Measurements from ENCODE around the gene DYNC1I2.
"Not testable (repeated sequence)": the region's sequence is repeated elsewhere in the genome, so short reads cannot be mapped to it uniquely, and the experiment has no call there.

The DYNC1I2 gene

DNA sequence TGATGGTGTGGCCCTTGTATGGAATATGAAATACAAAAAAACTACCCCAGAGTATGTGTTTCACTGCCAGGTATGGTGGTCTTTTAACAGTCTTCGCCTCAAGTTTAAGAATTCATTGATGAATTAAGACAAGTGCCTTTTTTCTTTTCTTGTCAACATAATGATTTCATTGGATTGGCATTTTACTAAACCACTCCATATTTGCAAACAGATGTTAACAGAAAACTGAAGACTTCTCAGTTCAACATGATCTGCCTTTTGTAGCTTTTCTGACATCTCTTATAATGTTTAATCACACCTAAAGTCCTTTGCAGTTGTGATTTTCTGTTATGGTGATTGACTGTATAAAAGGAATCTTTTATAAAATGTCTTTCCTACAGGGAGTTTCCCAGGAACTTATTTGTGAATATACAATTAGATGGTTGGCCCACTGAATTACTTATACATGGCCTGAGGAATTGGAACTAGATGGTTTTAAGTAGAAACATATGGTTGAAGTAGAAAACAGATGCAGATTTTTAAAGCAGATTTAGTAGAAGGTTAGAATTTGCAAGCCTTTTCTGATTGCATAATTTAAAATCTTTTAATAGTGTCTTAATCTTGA, 39.7 kb downstream of the DYNC1I2 start:
- Mint-ChIP-seq H3K9me3 (no peaks in the 10 kb centered on the region), H3K4me3 (no peak overlapping the region), H3K27me3 (no peaks in the 10 kb centered on the region), H3K36me3 (ENCODE audit: insufficient read depth) (peaks cover 53% of the 10 kb centered on the region), H3K4me1 (no peaks in the 10 kb centered on the region), H3K27ac (ENCODE audit: low read depth) (no peak overlapping the region)
- no peak for DNase-seq (ENCODE audit: low spot score in 2 of 2)
- no peak for ATAC-seq (replicated peaks; ENCODE audit: extremely low read depth, poor library complexity, severe bottlenecking)

DNA sequence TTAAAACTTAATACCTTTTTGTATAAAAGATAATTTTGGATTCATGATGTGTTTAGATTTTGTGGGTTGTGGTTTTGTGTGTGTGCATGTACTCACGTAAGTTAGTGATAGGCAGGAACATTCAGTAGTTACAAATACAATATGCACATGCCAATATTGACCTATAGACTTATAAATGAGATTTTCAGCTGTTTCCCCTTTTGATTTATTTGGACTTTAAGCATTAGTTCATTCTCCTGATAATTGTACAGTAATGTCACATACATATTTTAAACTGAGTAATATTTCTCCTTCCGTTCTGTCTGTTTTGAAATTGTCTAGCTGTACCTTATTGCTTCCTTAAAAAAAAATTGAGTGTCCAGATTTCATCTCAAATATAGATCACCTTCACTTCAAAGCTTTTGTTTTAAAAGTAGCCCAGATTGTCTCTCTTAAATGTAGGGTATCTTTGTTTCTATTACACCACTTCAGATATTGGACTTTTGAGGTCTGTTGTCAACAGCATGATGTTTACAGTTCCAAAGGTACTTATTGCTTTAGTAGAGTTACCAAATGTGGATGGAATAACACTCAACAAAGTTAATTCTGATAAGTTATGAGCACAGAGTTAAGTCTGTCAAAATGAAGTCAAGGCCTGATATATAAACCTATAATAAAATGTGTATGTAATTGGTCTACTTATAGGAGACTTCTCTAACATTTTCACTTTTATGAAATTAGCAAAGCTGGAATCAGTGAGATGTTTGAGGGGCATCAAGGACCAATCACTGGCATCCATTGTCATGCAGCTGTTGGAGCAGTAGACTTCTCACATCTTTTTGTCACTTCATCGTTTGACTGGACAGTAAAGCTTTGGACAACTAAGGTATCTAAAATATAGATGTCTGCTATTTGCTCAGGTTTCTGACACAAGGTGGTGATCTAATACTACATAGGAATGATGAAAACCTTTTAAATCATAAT, 42.0 kb downstream of the DYNC1I2 start:
- ATAC-seq (replicated peaks; ENCODE audit: extremely low read depth, poor library complexity, severe bottlenecking) (no peak), DNase-seq (ENCODE audit: low spot score in 2 of 2) (no peak)
- peaks cover 68% of the 10 kb centered on the region for H3K36me3 Mint-ChIP-seq (ENCODE audit: insufficient read depth)
- H3K27me3 Mint-ChIP-seq, result no peaks in the 10 kb centered on the region
- H3K4me1 Mint-ChIP-seq, result no peaks in the 10 kb centered on the region
- H3K9me3 Mint-ChIP-seq, result no peaks in the 10 kb centered on the region
- H3K4me3 Mint-ChIP-seq, result no peak overlapping the region
- no peak overlapping the region for H3K27ac Mint-ChIP-seq (ENCODE audit: low read depth)

DNA sequence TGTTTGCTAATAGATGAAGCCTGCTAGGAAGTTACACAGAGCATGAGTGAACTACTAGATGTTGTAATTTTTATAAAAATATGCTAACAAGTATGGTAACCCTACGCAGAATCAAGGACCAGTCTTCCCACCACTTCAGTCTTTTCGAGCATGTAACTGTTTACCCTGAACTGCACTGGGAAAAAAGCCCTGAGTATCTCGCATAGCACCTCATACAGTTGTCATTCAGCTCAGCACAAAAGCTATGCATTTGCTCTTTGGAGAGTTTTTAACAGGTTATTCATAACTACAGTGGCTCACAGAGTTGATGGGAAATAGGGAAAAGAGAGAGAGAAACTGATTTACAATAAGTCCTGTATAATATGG, 42.7 kb downstream of the DYNC1I2 start:
- H3K4me1 Mint-ChIP-seq, result no peaks in the 10 kb centered on the region
- no peaks in the 10 kb centered on the region for H3K27me3 Mint-ChIP-seq
- H3K27ac Mint-ChIP-seq (ENCODE audit: low read depth), result no peak overlapping the region
- H3K4me3 Mint-ChIP-seq, result no peak overlapping the region
- ATAC-seq (replicated peaks; ENCODE audit: extremely low read depth, poor library complexity, severe bottlenecking), result no peak
- H3K9me3 Mint-ChIP-seq, result no peaks in the 10 kb centered on the region
- peaks cover 67% of the 10 kb centered on the region for H3K36me3 Mint-ChIP-seq (ENCODE audit: insufficient read depth)
- DNase-seq (ENCODE audit: low spot score in 2 of 2), result no peak

DNA sequence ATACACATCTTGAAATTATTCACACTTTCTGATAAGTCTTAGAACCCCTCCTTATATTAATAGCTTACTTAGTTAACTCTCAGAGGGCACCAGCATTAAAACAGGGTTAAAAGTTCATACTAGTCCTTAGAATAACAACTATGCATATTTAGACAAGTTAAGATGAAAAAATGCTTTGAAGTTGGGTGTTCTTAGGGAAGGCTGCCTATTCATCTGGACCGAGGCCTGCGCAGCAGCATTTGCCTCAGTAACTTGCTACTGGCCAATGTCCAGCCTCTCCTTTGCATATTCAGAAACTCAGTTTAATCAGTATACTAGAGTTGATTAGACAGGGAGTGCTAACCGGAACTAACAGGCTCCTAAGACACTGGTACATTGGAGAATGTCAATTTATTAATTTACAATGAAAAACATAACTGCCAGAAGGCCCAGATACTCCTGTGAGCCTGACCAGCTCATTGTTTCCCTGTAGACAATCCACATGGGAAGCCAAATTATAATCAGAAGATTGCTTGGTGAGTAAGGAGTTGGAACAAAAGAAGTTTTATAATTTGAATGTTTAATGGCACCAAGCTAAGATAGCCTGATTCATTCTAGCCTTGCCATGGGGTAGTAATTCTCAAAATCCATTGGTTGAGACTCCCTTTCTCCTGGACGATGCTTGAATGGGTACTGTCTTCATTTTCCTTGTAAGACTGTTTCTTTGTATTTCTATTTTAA, 48.9 kb downstream of the DYNC1I2 start:
- Mint-ChIP-seq H3K36me3 (ENCODE audit: insufficient read depth) (peaks cover 43% of the 10 kb centered on the region), H3K4me3 (no peak overlapping the region), H3K27me3 (no peaks in the 10 kb centered on the region), H3K4me1 (peaks cover 3% of the 10 kb centered on the region), H3K9me3 (no peaks in the 10 kb centered on the region), H3K27ac (ENCODE audit: low read depth) (no peak overlapping the region)
- no peak for DNase-seq (ENCODE audit: low spot score in 2 of 2)
- ATAC-seq (replicated peaks; ENCODE audit: extremely low read depth, poor library complexity, severe bottlenecking), result no peak

DNA sequence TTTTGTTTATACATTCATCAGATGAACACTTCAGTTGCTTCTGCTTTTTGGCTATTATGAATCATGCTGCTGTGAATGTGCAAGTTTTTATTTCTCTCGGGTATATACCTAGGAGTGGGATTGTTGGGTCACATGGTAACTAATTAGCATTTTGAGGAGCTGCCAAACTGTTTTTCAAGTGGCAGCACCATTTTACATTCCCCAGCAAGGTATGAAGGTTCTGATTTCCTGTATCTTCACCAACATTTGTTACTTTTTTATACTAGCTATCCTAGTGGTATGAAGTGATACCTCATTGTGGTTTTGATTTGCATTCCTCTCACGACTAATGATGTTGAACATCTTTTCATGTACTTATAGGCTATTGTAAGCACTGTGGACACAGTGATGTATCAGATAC, 53.9 kb downstream of the DYNC1I2 start:
- H3K9me3 Mint-ChIP-seq, result no peaks in the 10 kb centered on the region
- DNase-seq (ENCODE audit: low spot score in 2 of 2) (no peak), ATAC-seq (replicated peaks; ENCODE audit: extremely low read depth, poor library complexity, severe bottlenecking) (no peak)
- peaks cover 32% of the 10 kb centered on the region for H3K36me3 Mint-ChIP-seq (ENCODE audit: insufficient read depth)
- peaks cover 3% of the 10 kb centered on the region for H3K4me1 Mint-ChIP-seq
- H3K27ac Mint-ChIP-seq (ENCODE audit: low read depth), result no peak overlapping the region
- no peaks in the 10 kb centered on the region for H3K27me3 Mint-ChIP-seq
- H3K4me3 Mint-ChIP-seq, result no peak overlapping the region

DNA sequence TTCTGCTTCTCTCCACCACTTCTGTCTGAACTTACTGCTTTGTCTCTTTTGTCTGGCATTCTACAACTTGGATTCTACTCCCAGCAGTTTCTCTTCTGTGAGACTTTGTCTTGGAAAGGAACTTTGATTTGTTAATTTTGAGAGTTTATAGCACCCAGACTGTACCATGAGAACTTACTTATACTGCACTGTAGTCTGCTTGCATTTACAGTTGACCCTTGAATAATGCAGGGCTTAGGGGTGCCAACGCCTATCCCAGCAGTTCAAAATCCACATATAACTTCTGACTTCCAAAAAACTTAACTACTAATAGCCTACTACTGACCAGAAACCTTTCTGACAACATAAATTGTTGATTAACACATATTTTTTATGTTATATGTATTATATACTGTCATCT, 55.5 kb downstream of the DYNC1I2 start:
- Mint-ChIP-seq H3K4me3 (no peak overlapping the region), H3K36me3 (ENCODE audit: insufficient read depth) (peaks cover 33% of the 10 kb centered on the region)
- ATAC-seq (replicated peaks; ENCODE audit: extremely low read depth, poor library complexity, severe bottlenecking), result no peak

DNA sequence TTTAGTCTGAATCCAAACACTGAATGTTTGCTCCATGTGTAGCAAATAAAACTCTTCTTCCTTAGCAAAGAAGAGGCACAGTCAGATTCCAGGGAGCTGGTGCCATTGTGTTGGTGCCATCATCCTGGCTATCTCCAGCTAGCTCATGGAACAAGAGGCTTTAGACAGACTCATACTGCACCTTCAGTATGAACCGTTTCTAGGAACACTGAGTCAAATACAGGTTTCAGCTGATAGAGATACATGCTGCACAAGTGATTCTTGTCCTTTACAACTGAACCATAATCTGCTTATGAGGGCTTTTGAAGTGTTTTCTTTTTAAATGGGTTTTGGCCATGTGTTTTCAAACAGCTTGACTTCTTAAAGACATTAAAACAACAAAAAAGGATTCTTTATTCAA, 57.9 kb downstream of the DYNC1I2 start:
- Mint-ChIP-seq H3K4me1 (peaks cover 3% of the 10 kb centered on the region), H3K27ac (ENCODE audit: low read depth) (no peak overlapping the region), H3K27me3 (no peaks in the 10 kb centered on the region), H3K4me3 (no peak overlapping the region), H3K9me3 (no peaks in the 10 kb centered on the region), H3K36me3 (ENCODE audit: insufficient read depth) (peaks cover 38% of the 10 kb centered on the region)
- no peak for DNase-seq (ENCODE audit: low spot score in 2 of 2)
- ATAC-seq (replicated peaks; ENCODE audit: extremely low read depth, poor library complexity, severe bottlenecking), result no peak

More for the DNA sequence above, 55.5 kb downstream of the DYNC1I2 start:
- H3K4me1 Mint-ChIP-seq, result peaks cover 3% of the 10 kb centered on the region
- no peaks in the 10 kb centered on the region for H3K27me3 Mint-ChIP-seq
- DNase-seq (ENCODE audit: low spot score in 2 of 2), result no peak
- H3K9me3 Mint-ChIP-seq, result no peaks in the 10 kb centered on the region
- no peak overlapping the region for H3K27ac Mint-ChIP-seq (ENCODE audit: low read depth)

DNA sequence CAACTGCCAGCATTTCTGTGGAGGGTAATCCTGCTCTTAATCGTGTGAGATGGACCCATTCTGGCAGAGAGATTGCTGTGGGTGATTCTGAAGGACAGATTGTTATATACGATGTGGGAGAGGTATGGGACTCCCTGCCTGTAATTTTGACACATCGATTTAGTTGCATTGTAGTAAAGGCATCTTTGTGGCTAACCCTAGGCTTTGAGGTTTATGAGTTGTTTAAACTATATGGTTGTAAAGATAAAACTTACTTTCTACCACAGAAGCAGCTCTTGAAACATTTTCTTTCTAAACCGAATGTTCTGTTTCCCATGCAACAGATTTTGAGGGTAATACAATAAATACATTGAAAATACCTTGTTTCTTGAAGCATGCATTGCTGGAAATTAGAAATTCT, 58.5 kb downstream of the DYNC1I2 start:
- DNase-seq (ENCODE audit: low spot score in 2 of 2), result no peak
- Mint-ChIP-seq H3K36me3 (ENCODE audit: insufficient read depth) (peaks cover 35% of the 10 kb centered on the region), H3K4me1 (peaks cover 3% of the 10 kb centered on the region), H3K27ac (ENCODE audit: low read depth) (no peak overlapping the region), H3K27me3 (no peaks in the 10 kb centered on the region), H3K9me3 (no peaks in the 10 kb centered on the region), H3K4me3 (no peak overlapping the region)
- no peak for ATAC-seq (replicated peaks; ENCODE audit: extremely low read depth, poor library complexity, severe bottlenecking)

DNA sequence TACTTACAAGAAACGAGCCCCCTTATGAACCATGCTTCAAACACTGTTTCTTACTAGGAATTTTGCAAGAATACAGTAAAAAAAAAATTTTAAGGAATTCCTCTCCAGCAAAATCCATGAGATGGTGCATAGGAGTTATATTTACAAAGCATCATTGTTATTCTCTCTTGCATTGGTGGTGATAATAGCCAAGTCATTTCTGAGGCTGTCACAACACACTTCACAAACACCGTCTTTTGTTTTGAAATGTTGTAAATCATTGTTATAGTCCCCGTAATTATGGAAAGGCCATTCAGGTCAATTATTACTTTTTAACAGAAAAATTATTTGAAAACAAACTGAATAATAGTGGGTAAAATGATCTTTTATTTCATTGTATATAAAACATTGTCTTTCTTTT, 60.1 kb downstream of the DYNC1I2 start:
- ATAC-seq (replicated peaks; ENCODE audit: extremely low read depth, poor library complexity, severe bottlenecking) (no peak), DNase-seq (ENCODE audit: low spot score in 2 of 2) (no peak)
- Mint-ChIP-seq H3K27ac (ENCODE audit: low read depth) (no peak overlapping the region), H3K4me1 (no peaks in the 10 kb centered on the region), H3K4me3 (no peak overlapping the region), H3K27me3 (no peaks in the 10 kb centered on the region), H3K9me3 (no peaks in the 10 kb centered on the region), H3K36me3 (ENCODE audit: insufficient read depth) (peaks cover 31% of the 10 kb centered on the region)

DNA sequence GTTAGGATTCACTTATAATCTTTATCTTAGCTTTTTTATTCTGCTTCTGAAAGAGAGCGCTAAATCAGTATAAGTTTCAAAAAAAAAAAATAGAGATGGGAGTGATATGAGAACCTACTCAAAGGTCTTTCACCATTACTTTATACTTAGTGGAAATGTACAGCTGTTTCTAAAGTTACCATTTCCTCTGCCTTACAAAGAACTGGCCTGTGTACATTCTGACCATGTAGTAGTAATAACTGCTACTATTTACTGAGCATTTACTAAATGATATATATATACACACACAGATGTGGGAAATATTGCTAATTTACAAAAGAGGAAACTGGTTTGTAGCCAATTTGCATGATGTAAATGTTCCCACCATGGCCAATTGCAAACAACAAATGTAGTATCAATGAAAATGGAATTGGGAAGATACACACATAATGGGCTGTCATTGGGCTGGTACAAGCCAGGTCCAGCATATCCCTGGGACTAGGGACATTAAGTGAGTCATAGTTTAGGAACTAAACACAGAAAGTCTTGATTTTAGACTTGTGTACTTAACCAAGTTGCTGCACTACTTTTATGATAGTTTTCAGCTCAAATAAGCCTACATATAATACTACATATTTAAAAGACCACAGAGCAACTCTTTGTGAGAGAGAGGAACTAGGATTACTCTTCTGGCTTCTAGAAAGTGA, 67.1 kb downstream of the DYNC1I2 start:
- Mint-ChIP-seq H3K27ac (ENCODE audit: low read depth) (no peak overlapping the region), H3K27me3 (no peaks in the 10 kb centered on the region), H3K9me3 (peaks cover 6% of the 10 kb centered on the region), H3K4me3 (no peak overlapping the region), H3K36me3 (ENCODE audit: insufficient read depth) (peaks cover 15% of the 10 kb centered on the region), H3K4me1 (peaks cover 7% of the 10 kb centered on the region)
- no peak for ATAC-seq (replicated peaks; ENCODE audit: extremely low read depth, poor library complexity, severe bottlenecking)
- no peak for DNase-seq (ENCODE audit: low spot score in 2 of 2)

DNA sequence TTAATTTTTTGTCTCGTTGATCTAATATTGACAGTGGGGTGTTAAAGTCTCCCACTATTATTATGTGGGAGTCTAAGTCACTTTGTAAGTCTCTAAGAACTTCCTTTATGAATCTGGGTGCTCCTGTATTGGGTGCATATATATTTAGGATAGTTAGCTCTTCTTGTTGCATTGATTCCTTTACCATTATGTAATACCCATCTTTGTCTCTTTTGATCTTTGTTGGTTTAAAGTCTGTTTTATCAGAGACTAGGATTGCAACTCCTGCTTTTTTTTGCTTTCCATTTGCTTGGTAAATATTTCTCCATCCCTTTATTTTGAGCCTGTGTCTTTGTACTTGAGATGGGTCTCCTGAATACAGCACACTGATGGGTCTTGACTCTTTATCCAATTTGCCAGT, 71.5 kb downstream of the DYNC1I2 start:
- H3K27me3 Mint-ChIP-seq; H3K27ac Mint-ChIP-seq (ENCODE audit: low read depth); ATAC-seq (replicated peaks; ENCODE audit: extremely low read depth, poor library complexity, severe bottlenecking); DNase-seq (ENCODE audit: low spot score in 2 of 2); H3K4me3 Mint-ChIP-seq: not testable (repeated sequence)
- Mint-ChIP-seq H3K4me1 (peaks cover 14% of the 10 kb centered on the region), H3K36me3 (ENCODE audit: insufficient read depth) (peaks cover 13% of the 10 kb centered on the region), H3K9me3 (peaks cover 12% of the 10 kb centered on the region)

DNA sequence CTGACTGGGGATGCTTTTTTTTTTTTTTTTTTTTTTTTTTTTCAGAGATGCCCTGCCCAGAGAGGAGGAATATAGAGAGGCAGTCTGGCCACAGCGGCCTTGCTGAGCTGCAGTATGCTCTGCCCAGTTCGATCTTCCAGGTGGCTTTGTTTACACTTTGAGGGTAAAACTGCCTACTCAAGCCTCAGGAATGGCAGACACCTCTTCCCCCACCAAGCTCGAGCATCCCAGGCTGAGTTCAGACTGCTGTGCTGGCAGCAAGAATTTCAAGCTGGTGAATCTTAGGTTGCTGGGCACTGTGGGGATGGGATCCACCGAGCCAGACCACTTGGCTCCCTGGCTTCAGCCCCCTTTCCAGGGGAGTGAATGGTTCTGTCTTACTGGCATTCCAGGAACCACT, 73.9 kb downstream of the DYNC1I2 start:
- H3K27me3 Mint-ChIP-seq; H3K4me3 Mint-ChIP-seq; H3K9me3 Mint-ChIP-seq; DNase-seq (ENCODE audit: low spot score in 2 of 2); ATAC-seq (replicated peaks; ENCODE audit: extremely low read depth, poor library complexity, severe bottlenecking); H3K27ac Mint-ChIP-seq (ENCODE audit: low read depth): not testable (repeated sequence)
- Mint-ChIP-seq H3K4me1 (peaks cover 14% of the 10 kb centered on the region), H3K36me3 (ENCODE audit: insufficient read depth) (peaks cover 12% of the 10 kb centered on the region)
